Measurements from ENCODE around the gene PCLO. TPM values are rescaled to one million over a fixed set of nuclear protein-coding genes. Genes with fewer than 3 reads are reported as not detected.

PCLO gene
- total and polyA plus RNA-seq, 2 of the 8 experiments (the other 6 are each of a cell fraction or from before 2014, with no cell fraction given), result 1.5 to 3.2 TPM

- no peak for FAIRE-seq
- no peak overlapping the region for H3K56ac ChIP-seq (replicated peaks; ENCODE audit: insufficient read length, low read depth, low read length)
- no peak overlapping the region for H4K5ac ChIP-seq (ENCODE audit: insufficient read length, low read depth, low read length)
- H3K9me3 ChIP-seq (ENCODE audit: insufficient read depth in 2 of 2, low read depth in 1 of 2, low read length in 1 of 2), result no peaks in the 10 kb centered on the region
- TF ChIP-seq RFX5 (IDR thresholded peaks at IDR 0.05; ENCODE audit: borderline replicate concordance, low read depth, low read length) (no peak), SRF (IDR thresholded peaks at IDR 0.05; ENCODE audit: low read depth, low read length) (no peak), POLR2A (IDR thresholded peaks at IDR 0.05; ENCODE audit: control extremely low read depth in 1 of 2, low read depth in 2 of 2, low read length in 2 of 2) (no peak), SIRT6 (IDR thresholded peaks at IDR 0.05; ENCODE audit: low read length) (no peak), BCL11A (IDR thresholded peaks at IDR 0.05; ENCODE audit: low read depth in 2 of 2, low read length in 2 of 2) (no peak), NANOG (IDR thresholded peaks at IDR 0.05; ENCODE audit: insufficient read depth, low read depth, low read length, poor library complexity, severe bottlenecking) (no peak), KDM5A (IDR thresholded peaks at IDR 0.05; ENCODE audit: low read length) (no peak), CBX5 (IDR thresholded peaks at IDR 0.05; ENCODE audit: low read depth, low read length) (no peak)
- no peak overlapping the region for H4K8ac ChIP-seq (ENCODE audit: extremely low read depth, insufficient read depth, low read length)
- no peak overlapping the region for H3K4ac ChIP-seq (replicated peaks; ENCODE audit: insufficient read length, low read depth, low read length)
- H2BK20ac ChIP-seq (ENCODE audit: low read length), result no peak overlapping the region
- H3K4me3 ChIP-seq (ENCODE audit: extremely low read depth in 1 of 4, insufficient read depth in 2 of 4, low read depth in 3 of 4, low read length in 4 of 4), result no peak overlapping the region
- no peak overlapping the region for H3K23ac ChIP-seq (ENCODE audit: insufficient read length)
- ChIA-PET POLR2A (ENCODE audit: partially characterized antibody) (no interaction called here), CTCF (ENCODE audit: partially characterized antibody) (no interaction called here)
- H3K23me2 ChIP-seq (ENCODE audit: low read depth, low read length), result no peaks in the 10 kb centered on the region
- no peak for DNase-seq (ENCODE audit: low read depth in 1 of 2, low spot score in 2 of 2)
- no peaks in the 10 kb centered on the region for H3K36me3 ChIP-seq (ENCODE audit: control insufficient read depth in 2 of 4, insufficient read depth in 4 of 4, low read length in 3 of 4)
- WGBS, 2 experiments (ENCODE audit: extremely low coverage in 1 of 2, insufficient coverage in 1 of 2, insufficient read length in 1 of 2, insufficient replicate concordance in 2 of 2, low coverage in 1 of 2, low lambda C conversion rate in 2 of 2, missing lambda C conversion rate in 1 of 2), result 81% methylated on average over 1 of the region's 1 CpG; no CpG with 5 or more reads in 1 of the 2 experiments
- no peaks in the 10 kb centered on the region for H4K20me1 ChIP-seq (replicated peaks in 1 of 2; ENCODE audit: control insufficient read depth in 1 of 2, insufficient read depth in 2 of 2, low read length in 2 of 2)
- no peak overlapping the region for H2AK5ac ChIP-seq (ENCODE audit: low read depth, low read length)
- H2AFZ ChIP-seq (ENCODE audit: low read length), result no peak overlapping the region
- no peaks in the 10 kb centered on the region for H3K79me1 ChIP-seq (ENCODE audit: low read depth, low read length)
- H3K9ac ChIP-seq (replicated peaks in 1 of 4; ENCODE audit: extremely low read depth in 1 of 4, low read depth in 3 of 4, low read length in 3 of 4), result no peak overlapping the region
- no peak overlapping the region for H3K14ac ChIP-seq (ENCODE audit: insufficient read length)
- no peak overlapping the region for H3K27ac ChIP-seq (ENCODE audit: low read depth, low read length)
- no peaks in the 10 kb centered on the region for H3K79me2 ChIP-seq (ENCODE audit: control insufficient read depth in 1 of 2, insufficient read depth in 2 of 2, low read length in 2 of 2)
- no peak overlapping the region for H3K18ac ChIP-seq (ENCODE audit: extremely low read depth, low read length)
- no peak overlapping the region for H2BK5ac ChIP-seq (ENCODE audit: low read depth, low read length)
- no peak overlapping the region for H4K91ac ChIP-seq (replicated peaks; ENCODE audit: insufficient read length, low read length)
- H3K4me1 ChIP-seq (replicated peaks in 1 of 4; ENCODE audit: control insufficient read depth in 3 of 4, insufficient read depth in 4 of 4, low read length in 3 of 4), result peaks cover 0 to 2% (median 0%) of the 10 kb centered on the region in 4 experiments; a peak in 2 of 7 replicates
- H2BK120ac ChIP-seq (replicated peaks; ENCODE audit: low read depth, low read length), result no peak overlapping the region
- H2BK12ac ChIP-seq (ENCODE audit: low read depth, low read length), result no peak overlapping the region
- no peak overlapping the region for H2BK15ac ChIP-seq (ENCODE audit: low read length)
- H3K27me3 ChIP-seq (replicated peaks in 1 of 4; ENCODE audit: control insufficient read depth in 3 of 4, extremely low read depth in 1 of 4, insufficient read depth in 3 of 4, low read length in 3 of 4), result no peaks in the 10 kb centered on the region
- no peak overlapping the region for H3K4me2 ChIP-seq (ENCODE audit: insufficient read depth in 1 of 2, low read depth in 2 of 2, low read length in 2 of 2)
These were observed 13.9 kb downstream of the PCLO start for GRCh38 chr7:83148776-83149175.
